Measurements from ENCODE around the gene SLC26A3.

Gene SLC26A3

GRCh38 chr7:107746006-107746405 is 57.0 kb downstream of the SLC26A3 start:
- DNase-seq (ENCODE audit: low read depth), result no peak

GRCh38 chr7:107744345-107744750 is 58.7 kb downstream of the SLC26A3 start:
- DNase-seq (ENCODE audit: low read depth), result peak; percentile 9

GRCh38 chr7:107743567-107744344 is 59.3 kb downstream of the SLC26A3 start, which contains the start of gene CBLL1:
Gene CBLL1 (plus strand): TSS chr7:107744142. CDS start chr7:107744164, 22 bp downstream.
- DNase-seq (ENCODE audit: low read depth), result peak; percentile 71

- peak; percentile 27 for DNase-seq (ENCODE audit: low read depth)
Observed at GRCh38 chr7:107742678-107743566, 60.1 kb downstream of the SLC26A3 start.

- DNase-seq (ENCODE audit: low read depth), result no peak
Observed at GRCh38 chr7:107728276-107728675, 74.7 kb downstream of the SLC26A3 start.

GRCh38 chr7:107726356-107727130 is 76.5 kb downstream of the SLC26A3 start:
- DNase-seq (ENCODE audit: low read depth), result no peak

GRCh38 chr7:107725138-107725740 is 77.8 kb downstream of the SLC26A3 start:
- no peak for DNase-seq (ENCODE audit: low read depth)

- DNase-seq (ENCODE audit: low read depth), result no peak
Observed at GRCh38 chr7:107723255-107723654, 79.8 kb downstream of the SLC26A3 start.

- no peak for DNase-seq (ENCODE audit: low read depth)
Observed at GRCh38 chr7:107721286-107721685, 81.7 kb downstream of the SLC26A3 start.

- no peak for DNase-seq (ENCODE audit: low read depth)
Observed at GRCh38 chr7:107718456-107719193, 84.4 kb downstream of the SLC26A3 start.

- DNase-seq (ENCODE audit: low read depth), result no peak
Observed at GRCh38 chr7:107715531-107715930, 87.5 kb downstream of the SLC26A3 start.
